Nephron progenitor cell (in vitro differentiated cells): ENCODE results near the gene ADNP2.
A peak's percentile ranks its signal among the peaks of the same experiment; 100 is the strongest.

Source experiments
- DNase-seq: peaks from one replicate; pipeline ENCODE4 v3.0.0; 2021
- H3K27ac Mint-ChIP-seq: 2 replicates; pipeline ENCODE4 v1.8.0; 2021; ENCODE audit warnings: mild to moderate bottlenecking, moderate library complexity, mixed read lengths
- H3K27me3 Mint-ChIP-seq: 2 replicates; pipeline ENCODE4 v1.8.0; 2021; ENCODE audit warnings: mild to moderate bottlenecking, low read depth, mixed read lengths; ENCODE audit not compliant: poor library complexity
- H3K36me3 Mint-ChIP-seq: 2 replicates; pipeline ENCODE4 v1.8.0; 2021; ENCODE audit warnings: low read depth, mixed read lengths
- H3K4me1 Mint-ChIP-seq: 2 replicates; pipeline ENCODE4 v1.8.0; 2021; ENCODE audit warnings: mixed read lengths
- H3K4me3 Mint-ChIP-seq: 2 replicates; pipeline ENCODE4 v1.8.0; 2021; ENCODE audit warnings: mild to moderate bottlenecking, moderate library complexity, mixed read lengths
- H3K9me3 Mint-ChIP-seq: 2 replicates; pipeline ENCODE4 v1.8.0; 2021; ENCODE audit warnings: mild to moderate bottlenecking, moderate library complexity, mixed read lengths
- TF ChIP-seq, protein P1 (sequence below): fragments of 200-600 bp; sonication (generic); IDR thresholded peaks from 2 replicates; pipeline ENCODE4 v1.5.0; 2021; ENCODE audit warnings: antibody characterized with exemption

ADNP2 gene

DNA sequence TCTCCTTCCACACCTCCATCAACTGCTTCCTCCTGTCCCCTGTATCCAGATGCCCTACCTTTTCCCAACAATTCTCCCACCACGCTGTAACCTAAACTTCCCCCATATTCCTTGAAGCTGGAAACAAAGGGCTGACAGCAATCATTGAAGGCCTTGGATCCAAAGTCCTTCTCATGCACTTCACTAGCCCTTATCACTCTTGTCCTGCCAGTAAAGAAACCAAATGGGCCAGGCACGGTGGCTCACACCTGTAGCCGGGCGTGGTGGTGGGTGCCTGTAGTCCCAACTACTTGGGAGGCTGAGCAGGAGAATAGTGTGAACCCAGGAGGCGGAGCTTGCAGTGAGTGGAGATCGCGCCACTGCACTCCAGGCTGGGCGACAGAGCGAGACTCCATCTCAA is 11.9 kb upstream of the ADNP2 start:
- no peak for DNase-seq
- H3K36me3 Mint-ChIP-seq, result peaks cover 5% of the 10 kb centered on the region
- H3K9me3 Mint-ChIP-seq, result peaks cover 42% of the 10 kb centered on the region
- H3K4me3 Mint-ChIP-seq, result no peak overlapping the region
- TF ChIP-seq, protein P1, sequence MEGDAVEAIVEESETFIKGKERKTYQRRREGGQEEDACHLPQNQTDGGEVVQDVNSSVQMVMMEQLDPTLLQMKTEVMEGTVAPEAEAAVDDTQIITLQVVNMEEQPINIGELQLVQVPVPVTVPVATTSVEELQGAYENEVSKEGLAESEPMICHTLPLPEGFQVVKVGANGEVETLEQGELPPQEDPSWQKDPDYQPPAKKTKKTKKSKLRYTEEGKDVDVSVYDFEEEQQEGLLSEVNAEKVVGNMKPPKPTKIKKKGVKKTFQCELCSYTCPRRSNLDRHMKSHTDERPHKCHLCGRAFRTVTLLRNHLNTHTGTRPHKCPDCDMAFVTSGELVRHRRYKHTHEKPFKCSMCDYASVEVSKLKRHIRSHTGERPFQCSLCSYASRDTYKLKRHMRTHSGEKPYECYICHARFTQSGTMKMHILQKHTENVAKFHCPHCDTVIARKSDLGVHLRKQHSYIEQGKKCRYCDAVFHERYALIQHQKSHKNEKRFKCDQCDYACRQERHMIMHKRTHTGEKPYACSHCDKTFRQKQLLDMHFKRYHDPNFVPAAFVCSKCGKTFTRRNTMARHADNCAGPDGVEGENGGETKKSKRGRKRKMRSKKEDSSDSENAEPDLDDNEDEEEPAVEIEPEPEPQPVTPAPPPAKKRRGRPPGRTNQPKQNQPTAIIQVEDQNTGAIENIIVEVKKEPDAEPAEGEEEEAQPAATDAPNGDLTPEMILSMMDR, result no peak
- no peaks in the 10 kb centered on the region for H3K4me1 Mint-ChIP-seq
- no peak overlapping the region for H3K27ac Mint-ChIP-seq
- H3K27me3 Mint-ChIP-seq, result peaks cover 4% of the 10 kb centered on the region

DNA sequence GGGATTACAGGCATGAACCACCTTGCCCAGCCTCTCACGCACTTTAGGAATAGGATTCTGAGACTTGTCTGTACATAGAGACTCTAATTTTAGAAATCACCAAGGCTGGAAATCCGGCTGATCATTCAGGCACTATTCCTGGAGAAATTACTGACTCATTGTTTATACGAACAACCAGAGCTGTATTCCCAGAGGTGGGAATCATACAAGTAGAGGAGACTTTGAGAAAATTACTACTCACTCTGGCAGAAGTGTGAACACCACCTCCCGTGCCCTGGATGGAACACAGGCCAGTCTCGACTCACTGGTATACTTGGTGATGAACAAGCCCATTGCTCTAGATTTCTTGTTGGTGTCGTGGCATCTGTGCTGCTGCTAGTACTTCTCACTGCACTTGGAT is 5.8 kb upstream of the ADNP2 start:
- H3K27ac Mint-ChIP-seq, result no peak overlapping the region
- H3K9me3 Mint-ChIP-seq, result peaks cover 26% of the 10 kb centered on the region
- peaks cover 13% of the 10 kb centered on the region for H3K27me3 Mint-ChIP-seq

DNA sequence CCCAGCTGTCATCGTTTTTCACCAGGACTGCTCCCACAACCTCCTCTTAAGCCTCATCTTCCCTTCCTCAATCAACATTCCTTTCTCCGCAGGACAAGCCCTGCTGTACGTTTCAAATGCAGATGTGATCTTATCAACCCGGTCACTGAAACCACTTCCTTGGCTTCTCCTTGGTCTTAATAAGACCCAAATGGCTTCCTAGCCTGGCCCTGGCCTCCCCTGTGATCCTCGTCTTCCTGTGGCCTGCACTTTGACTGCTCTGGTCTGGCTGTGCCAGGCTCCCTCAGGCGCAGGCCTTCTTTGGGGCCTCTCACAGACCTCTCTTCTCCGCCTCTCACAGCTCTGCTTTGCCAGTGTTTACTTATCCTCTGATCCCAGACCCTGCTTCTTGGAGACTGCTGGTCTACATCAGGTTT is 4.7 kb upstream of the ADNP2 start:
- TF ChIP-seq, protein P1, result no peak
- Mint-ChIP-seq H3K27ac (peak overlapping the region; percentile 95), H3K4me3 (peak overlapping the region; percentile 43), H3K27me3 (peaks cover 13% of the 10 kb centered on the region), H3K4me1 (peaks cover 43% of the 10 kb centered on the region), H3K9me3 (peaks cover 24% of the 10 kb centered on the region), H3K36me3 (peaks cover 5% of the 10 kb centered on the region)
- DNase-seq, result no peak

More for the DNA sequence above, 5.8 kb upstream of the ADNP2 start:
- Mint-ChIP-seq H3K4me1 (peaks cover 43% of the 10 kb centered on the region), H3K4me3 (no peak overlapping the region), H3K36me3 (peaks cover 5% of the 10 kb centered on the region)
- TF ChIP-seq, protein P1, result no peak
- DNase-seq, result no peak

DNA sequence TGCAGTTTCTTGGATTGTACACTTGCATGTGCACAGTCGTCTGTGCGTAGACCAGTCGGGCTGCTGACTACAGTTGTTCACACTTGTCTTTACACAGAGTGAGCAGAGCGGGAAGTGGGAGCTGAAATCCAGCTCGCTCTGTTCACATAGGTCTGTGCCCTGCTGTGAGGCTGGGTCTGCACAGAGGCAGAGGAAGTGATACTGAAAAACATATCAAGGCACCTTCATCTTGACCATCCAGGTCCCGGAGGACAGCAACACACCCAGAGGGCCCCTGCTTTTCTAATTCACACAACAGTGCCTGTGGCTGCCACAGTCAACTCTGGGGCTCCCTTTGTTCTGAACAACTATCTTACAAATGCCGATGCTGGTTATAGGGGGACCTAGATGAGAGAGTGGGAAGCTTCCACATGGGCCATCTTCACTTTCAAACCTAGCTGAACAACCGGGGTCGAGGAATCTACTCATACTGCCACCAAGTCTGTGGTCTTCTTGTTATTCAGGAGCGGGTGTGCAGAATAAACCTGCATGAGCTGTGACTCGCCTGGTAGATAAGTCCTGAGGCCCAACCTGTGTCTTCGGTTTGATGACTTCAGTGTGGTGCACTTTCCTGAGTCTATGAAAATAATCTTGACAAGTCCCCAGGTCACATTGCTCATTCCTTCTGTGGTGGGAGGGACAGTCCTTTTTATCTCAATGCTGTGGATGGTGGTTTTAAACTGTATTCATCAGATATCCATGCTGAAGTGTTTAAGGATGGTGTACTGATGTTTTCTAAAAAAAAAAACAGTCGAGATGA is 3.5 kb upstream of the ADNP2 start:
- peaks cover 20% of the 10 kb centered on the region for H3K9me3 Mint-ChIP-seq
- peak overlapping the region; percentile 12 for H3K27ac Mint-ChIP-seq
- peaks cover 50% of the 10 kb centered on the region for H3K4me1 Mint-ChIP-seq
- peaks cover 8% of the 10 kb centered on the region for H3K36me3 Mint-ChIP-seq
- no peak overlapping the region for H3K4me3 Mint-ChIP-seq
- TF ChIP-seq, protein P1, result no peak
- H3K27me3 Mint-ChIP-seq, result peaks cover 13% of the 10 kb centered on the region
- no peak for DNase-seq

DNA sequence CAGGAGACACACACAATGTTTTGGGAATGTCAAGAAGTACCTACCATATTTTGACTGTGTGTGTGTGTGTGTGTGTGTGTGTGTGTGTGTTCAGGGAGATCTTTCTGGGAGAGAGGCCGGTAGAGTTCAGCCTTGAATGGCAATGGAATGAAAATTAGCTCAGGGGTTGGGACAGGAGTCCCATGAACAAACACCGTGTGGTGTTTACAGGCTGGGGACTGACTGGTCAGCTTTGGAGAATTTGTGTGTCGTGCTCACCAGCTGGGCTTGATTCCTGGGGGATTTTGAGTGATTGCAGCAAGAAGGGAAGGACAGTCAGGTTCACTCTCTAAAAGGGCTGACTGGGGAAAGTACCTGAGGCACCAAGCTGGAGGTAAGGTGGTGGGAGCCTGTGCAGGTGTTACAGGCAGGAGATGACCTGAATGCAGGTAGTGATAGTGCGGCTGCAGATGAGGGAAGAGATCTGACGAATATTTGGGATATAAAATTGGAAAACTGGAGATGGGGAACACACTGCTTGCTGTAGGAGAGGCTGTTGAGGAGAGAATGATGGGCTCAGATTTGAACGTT is 2.5 kb upstream of the ADNP2 start:
- Mint-ChIP-seq H3K4me3 (no peak overlapping the region), H3K36me3 (peaks cover 10% of the 10 kb centered on the region), H3K4me1 (peaks cover 57% of the 10 kb centered on the region), H3K27ac (no peak overlapping the region), H3K27me3 (peaks cover 13% of the 10 kb centered on the region), H3K9me3 (peaks cover 13% of the 10 kb centered on the region)
- no peak for DNase-seq
- TF ChIP-seq, protein P1, result no peak
